Heart left ventricle (tissue), 13 donors: Measurements from ENCODE around the gene ITGA11.

ENCODE experiments used
- CTCF ChIP-seq, 12 donors: fragments of 200-600 bp; sonication (generic) in 4 of 12; IDR thresholded peaks; one replicate each; pipeline versions ENCODE4 v1.5.0 to v1.8.0; 2018 to 2022; ENCODE audit warnings: antibody characterized with exemption in 12 of 12, mild to moderate bottlenecking in 5 of 12
- POLR2A ChIP-seq, 2 donors: fragments of 450-650 bp; IDR thresholded peaks; one replicate each; pipeline ENCODE4 v1.6.1; 2017; ENCODE audit warnings: antibody characterized with exemption in 2 of 2, mild to moderate bottlenecking in 2 of 2, moderate library complexity in 2 of 2
- donor health status: ischemic (EF 13 %, LVEDD 7.1; RV severe dilation, severe dysfunction).
- donor health status: DM: no; HTN: yes; CAD: no.
- donor health status: DM: no; HTN: no; CAD: no.
- donor health status: ischemic (EF 25% LVEDD 6.9; RV normal size, moderate dysfunction).
- donor health status: ischemic (EF 25% LVEDD 5.7; RV mildly dilated, moderate dysfunction).
- donor health status: ischemic (EF 35%, LVEDD 5.7; RV mildly dilated, moderate dysfunction).
- donor health status: nonischemic (EF 11% LVEDD 7.7; RV severe dilation, severe dysfunction).
- donor health status: DM: yes; HTN: yes; CAD: no.
- donor health status: PGD.
- donor health status: ischemic (EF 29% LVEDD 5.4; RV normal size, mild dysfunction).
- donor health status: nonischemic (EF 23%, LVEDD 6.1; RV moderate dilation, normal function).

GRCh38 chr15:68275165-68275746, 156.7 kb downstream of the ITGA11 start:
- TF ChIP-seq POLR2A (IDR thresholded peaks at IDR 0.05): no peak
- TF ChIP-seq CTCF (IDR thresholded peaks at IDR 0.05): no peak
